Common myeloid progenitor, CD34-positive (primary cell): ENCODE data around the gene ARMC9.

Experiments used
- CTCF ChIA-PET: fragments of 350-600 bp; sonication (Branson Sonifier 250); formaldehyde crosslinking; loops from one replicate; lab custom pipeline; 2021; ENCODE audit warnings: antibody characterized with exemption; lab: Charles Lee
- POLR2A ChIA-PET: fragments of 350-600 bp; sonication (Branson Sonifier 250); formaldehyde crosslinking; loops from one replicate; lab custom pipeline; 2021; ENCODE audit warnings: antibody characterized with exemption; lab: Charles Lee
- DNase-seq, 3 donors: peaks; one replicate each; pipeline versions ENCODE4 v3.0.0 to v3.0.0-alpha.2; 2013
- H3K27ac ChIP-seq, 2 experiments: 1 replicate in 1 of 2; 2 replicates in 1 of 2; pipeline ENCODE4 v1.7.0; 2013; ENCODE audit warnings: inconsistent platforms in 2 of 2, low read length in 2 of 2, mild to moderate bottlenecking in 2 of 2, low read depth in 1 of 2, moderate library complexity in 1 of 2; ENCODE audit not compliant: severe bottlenecking in 2 of 2, insufficient read depth in 1 of 2, poor library complexity in 1 of 2
- H3K27me3 ChIP-seq, 5 experiments: replicated peaks in 2 of 5; 1 replicate in 3 of 5; 2 replicates in 2 of 5; pipeline versions ENCODE4 v1.6.1 to v1.7.0; 2013; ENCODE audit warnings: low read length in 4 of 5, mild to moderate bottlenecking in 2 of 5, moderate library complexity in 2 of 5, inconsistent platforms in 1 of 5; ENCODE audit not compliant: insufficient read depth in 5 of 5, control insufficient read depth in 4 of 5
- H3K36me3 ChIP-seq, 4 experiments: 1 replicate in 2 of 4; 2 replicates in 2 of 4; pipeline versions ENCODE4 v1.6.1 to v1.7.0; 2013; ENCODE audit warnings: low read length in 3 of 4, control low read depth in 1 of 4, mild to moderate bottlenecking in 1 of 4; ENCODE audit not compliant: control insufficient read depth in 4 of 4, insufficient read depth in 4 of 4
- H3K4me1 ChIP-seq, 4 experiments: 1 replicate in 3 of 4; 2 replicates in 1 of 4; pipeline versions ENCODE4 v1.6.1 to v1.7.1; 2013; ENCODE audit warnings: low read length in 3 of 4, mild to moderate bottlenecking in 3 of 4, control low read depth in 1 of 4, inconsistent platforms in 1 of 4, moderate library complexity in 1 of 4; ENCODE audit not compliant: control insufficient read depth in 4 of 4, insufficient read depth in 4 of 4; ENCODE audit errors: control extremely low read depth in 1 of 4
- H3K4me3 ChIP-seq, 7 experiments: 1 replicate in 4 of 7; 2 replicates in 3 of 7; pipeline versions ENCODE4 v1.5.1 to v1.7.0; 2013; ENCODE audit warnings: mild to moderate bottlenecking in 7 of 7, low read length in 6 of 7, moderate library complexity in 6 of 7, inconsistent platforms in 2 of 7, low read depth in 2 of 7, control low read depth in 1 of 7; ENCODE audit not compliant: insufficient read depth in 4 of 7, control insufficient read depth in 1 of 7; ENCODE audit errors: extremely low read depth in 1 of 7
- H3K9me3 ChIP-seq, 5 experiments: 1 replicate in 4 of 5; 2 replicates in 1 of 5; pipeline versions ENCODE4 v1.6.1 to v1.7.1; 2013; ENCODE audit warnings: low read length in 4 of 5, mild to moderate bottlenecking in 2 of 5, inconsistent platforms in 1 of 5, low read depth in 1 of 5, moderate library complexity in 1 of 5; ENCODE audit not compliant: control insufficient read depth in 4 of 5, insufficient read depth in 2 of 5; ENCODE audit errors: control extremely low read depth in 1 of 5
- WGBS: methylation state at CpG from one replicate; pipeline ENCODE4 v1.1.5; 2013; ENCODE audit not compliant: insufficient coverage; 5-methylcytosine and 5-hydroxymethylcytosine counted together

Gene ARMC9

GRCh38 chr2:231379266-231380215, 181.1 kb downstream of the ARMC9 start:
- CTCF ChIA-PET: no interaction called here
- no peaks in the 10 kb centered on the region for H3K27me3 ChIP-seq

GRCh38 chr2:231380307-231380706, 181.9 kb downstream of the ARMC9 start:
- WGBS: 98% methylated on average over 8 of the region's 10 CpGs
- H3K9me3 ChIP-seq: peaks cover 0 to 5% (median 4%) of the 10 kb centered on the region in 5 experiments
- peaks cover 0 to 12% (median 0%) of the 10 kb centered on the region in 4 experiments for H3K4me1 ChIP-seq
- POLR2A ChIA-PET: no interaction called here
- no peak for DNase-seq
- H3K4me3 ChIP-seq: no peak overlapping the region
- no peaks in the 10 kb centered on the region for H3K27me3 ChIP-seq
- CTCF ChIA-PET: no interaction called here
- H3K27ac ChIP-seq: no peak overlapping the region
- H3K36me3 ChIP-seq: no peaks in the 10 kb centered on the region

More at GRCh38 chr2:231379266-231380215, 181.1 kb downstream of the ARMC9 start:
- DNase-seq: no peak
- Histone ChIP-seq H3K36me3 (no peaks in the 10 kb centered on the region), H3K9me3 (no peaks in the 10 kb centered on the region), H3K4me1 (peaks cover 0 to 12% (median 0%) of the 10 kb centered on the region in 4 experiments), H3K27ac (no peak overlapping the region), H3K4me3 (no peak overlapping the region)
- WGBS: 96% methylated on average over 18 of the region's 21 CpGs
- POLR2A ChIA-PET: no interaction called here

GRCh38 chr2:231380991-231381847, 182.8 kb downstream of the ARMC9 start:
- H3K4me3 ChIP-seq: no peak overlapping the region
- ChIA-PET CTCF (no interaction called here), POLR2A (no interaction called here)
- no peak for DNase-seq
- H3K9me3 ChIP-seq: peaks cover 0 to 7% (median 4%) of the 10 kb centered on the region in 5 experiments
- H3K27me3 ChIP-seq: no peaks in the 10 kb centered on the region
- 88% methylated on average over 4 of the region's 5 CpGs for WGBS
- peaks cover 0 to 12% (median 0%) of the 10 kb centered on the region in 4 experiments for H3K4me1 ChIP-seq
- no peaks in the 10 kb centered on the region for H3K36me3 ChIP-seq
- no peak overlapping the region for H3K27ac ChIP-seq

GRCh38 chr2:231382116-231382515, 183.7 kb downstream of the ARMC9 start:
- no peak for DNase-seq
- ChIA-PET CTCF (no interaction called here), POLR2A (no interaction called here)
- Histone ChIP-seq H3K9me3 (peaks cover 0 to 7% (median 4%) of the 10 kb centered on the region in 5 experiments), H3K27me3 (no peaks in the 10 kb centered on the region), H3K4me1 (peaks cover 0 to 12% (median 0%) of the 10 kb centered on the region in 4 experiments), H3K36me3 (no peaks in the 10 kb centered on the region), H3K27ac (no peak overlapping the region), H3K4me3 (no peak overlapping the region)
- WGBS: 98% methylated on average over 8 of the region's 8 CpGs

- Histone ChIP-seq H3K4me3 (no peak overlapping the region), H3K9me3 (peaks cover 0 to 7% (median 4%) of the 10 kb centered on the region in 5 experiments), H3K27me3 (no peaks in the 10 kb centered on the region), H3K36me3 (no peaks in the 10 kb centered on the region), H3K4me1 (peaks cover 0 to 19% (median 6%) of the 10 kb centered on the region in 4 experiments), H3K27ac (no peak overlapping the region)
- POLR2A ChIA-PET: no interaction called here
- DNase-seq: no peak
- 81% methylated on average over 9 of the region's 15 CpGs for WGBS
- CTCF ChIA-PET: interaction anchor here (1.0 to 1.5 kb wide), 5 partner anchors 9 to 22 kb away, joined by 3 to 5 read pairs (median 3); no protein-coding TSS in a partner anchor
These were observed 185.1 kb downstream of the ARMC9 start for GRCh38 chr2:231383416-231384108.

GRCh38 chr2:231384109-231384435, 185.6 kb downstream of the ARMC9 start:
- H3K27me3 ChIP-seq: no peaks in the 10 kb centered on the region
- H3K9me3 ChIP-seq: peaks cover 0 to 7% (median 4%) of the 10 kb centered on the region in 5 experiments
- WGBS: 100% methylated on average over 1 of the region's 2 CpGs
- no peaks in the 10 kb centered on the region for H3K36me3 ChIP-seq
- no peak overlapping the region for H3K4me3 ChIP-seq
- no peak for DNase-seq
- H3K4me1 ChIP-seq: peaks cover 0 to 24% (median 9%) of the 10 kb centered on the region in 4 experiments
- ChIA-PET POLR2A (no interaction called here), CTCF (interaction anchor here (1.0 to 1.5 kb wide), 5 partner anchors 9 to 22 kb away, joined by 3 to 5 read pairs (median 3); no protein-coding TSS in a partner anchor)
- no peak overlapping the region for H3K27ac ChIP-seq
